ENCODE measurements around the gene MTM1. TPM values are rescaled to one million over a fixed set of nuclear protein-coding genes. Genes with fewer than 3 reads are reported as not detected.

Gene MTM1
- total RNA-seq (2014; rRNA removed; shearing (Covaris generic)): 8.0 and 8.9 TPM in 2 replicates
- polyA plus RNA-seq (2016; fragmentation: Nextera tagmentation; extraction: Ambion mirVana): 8.1 and 8.5 TPM in 2 replicates

- WGBS, 2 experiments (ENCODE audit: low coverage in 1 of 2, low lambda C conversion rate in 2 of 2, missing lambda C conversion rate in 2 of 2): 0% methylated on average over 18 to 36 of the region's 89 CpGs
- peak within 1 kb of the TSS; percentile 83 for H3K9ac ChIP-seq
- peak within 1 kb of the TSS; percentile 87 for H2AFZ ChIP-seq
- DNase-seq: peak; percentile 95
- H3K36me3 ChIP-seq (ENCODE audit: low read depth): no peaks in the 10 kb centered on the region
- H3K4me3 ChIP-seq: peak within 1 kb of the TSS; percentile 89
- H3K27ac ChIP-seq: peak within 1 kb of the TSS; percentile 75
- H3K9me3 ChIP-seq (ENCODE audit: low read depth): no peaks in the 10 kb centered on the region
- H3K4me1 ChIP-seq (ENCODE audit: insufficient read depth): no peaks in the 10 kb centered on the region
- H3K9me2 ChIP-seq (ENCODE audit: insufficient read depth): no peaks in the 10 kb centered on the region
- peaks cover 43% of the 10 kb centered on the region for H3K79me2 ChIP-seq (ENCODE audit: insufficient read depth)
- H4K20me1 ChIP-seq (ENCODE audit: insufficient read depth): no peaks in the 10 kb centered on the region; the same call in 1 of the 2 replicates
- TF ChIP-seq EZH2 (IDR thresholded peaks at IDR 0.05; ENCODE audit: insufficient read depth, poor library complexity, severe bottlenecking): no peak
- no peak for TF ChIP-seq EZH2phosphoT487 (IDR thresholded peaks at IDR 0.05; ENCODE audit: insufficient read depth, low read depth)
- in situ Hi-C loops (cut with MboI): no loop called here
- H3K4me2 ChIP-seq (ENCODE audit: unreplicated experiment): peak within 1 kb of the TSS; percentile 83
- no peaks in the 10 kb centered on the region for H3K27me3 ChIP-seq (replicated peaks; ENCODE audit: insufficient read depth)
- H3F3A ChIP-seq (ENCODE audit: insufficient read depth): no peaks in the 10 kb centered on the region
Observed at GRCh38 chrX:150568320-150569154, at the start of gene MTM1. MTM1 (plus strand) TSS chrX:150568621; CDS start chrX:150592615, 23,994 bp downstream.

GRCh38 chrX:150522494-150522893 is 45.9 kb upstream of the MTM1 start:
- no peak overlapping the region for H3K4me2 ChIP-seq (ENCODE audit: unreplicated experiment)
- no peaks in the 10 kb centered on the region for H3K36me3 ChIP-seq (ENCODE audit: low read depth)
- no peaks in the 10 kb centered on the region; the same call in 1 of the 2 replicates for H3K4me1 ChIP-seq (ENCODE audit: insufficient read depth)
- no peaks in the 10 kb centered on the region for H3F3A ChIP-seq (ENCODE audit: insufficient read depth)
- in situ Hi-C loops (cut with MboI): no loop called here
- no peak overlapping the region for H3K9ac ChIP-seq
- no peaks in the 10 kb centered on the region for H3K9me3 ChIP-seq (ENCODE audit: low read depth)
- 84 to 93% methylated on average over 2 of the region's 2 CpGs for WGBS, 2 experiments (ENCODE audit: low coverage in 1 of 2, low lambda C conversion rate in 2 of 2, missing lambda C conversion rate in 2 of 2)
- H4K20me1 ChIP-seq (ENCODE audit: insufficient read depth): no peaks in the 10 kb centered on the region
- H3K27ac ChIP-seq: no peak overlapping the region
- TF ChIP-seq EZH2phosphoT487 (IDR thresholded peaks at IDR 0.05; ENCODE audit: insufficient read depth, low read depth): no peak
- TF ChIP-seq EZH2 (IDR thresholded peaks at IDR 0.05; ENCODE audit: insufficient read depth, poor library complexity, severe bottlenecking): no peak
- H3K79me2 ChIP-seq (ENCODE audit: insufficient read depth): no peaks in the 10 kb centered on the region
- no peak for DNase-seq
- no peaks in the 10 kb centered on the region for H3K9me2 ChIP-seq (ENCODE audit: insufficient read depth)
- no peaks in the 10 kb centered on the region for H3K27me3 ChIP-seq (replicated peaks; ENCODE audit: insufficient read depth)
- H2AFZ ChIP-seq: no peak overlapping the region
- H3K4me3 ChIP-seq: no peak overlapping the region

- Histone ChIP-seq H3F3A (ENCODE audit: insufficient read depth) (no peaks in the 10 kb centered on the region), H4K20me1 (ENCODE audit: insufficient read depth) (no peaks in the 10 kb centered on the region), H3K36me3 (ENCODE audit: low read depth) (no peaks in the 10 kb centered on the region), H3K9me2 (ENCODE audit: insufficient read depth) (no peaks in the 10 kb centered on the region), H3K9ac (no peak overlapping the region), H2AFZ (no peak overlapping the region), H3K9me3 (ENCODE audit: low read depth) (no peaks in the 10 kb centered on the region), H3K27ac (no peak overlapping the region), H3K4me1 (ENCODE audit: insufficient read depth) (no peaks in the 10 kb centered on the region), H3K27me3 (replicated peaks; ENCODE audit: insufficient read depth) (no peaks in the 10 kb centered on the region), H3K79me2 (ENCODE audit: insufficient read depth) (no peaks in the 10 kb centered on the region), H3K4me3 (no peak overlapping the region), H3K4me2 (ENCODE audit: unreplicated experiment) (no peak overlapping the region)
- TF ChIP-seq EZH2phosphoT487 (IDR thresholded peaks at IDR 0.05; ENCODE audit: insufficient read depth, low read depth) (no peak), EZH2 (IDR thresholded peaks at IDR 0.05; ENCODE audit: insufficient read depth, poor library complexity, severe bottlenecking) (no peak)
- in situ Hi-C loops (cut with MboI): no loop called here
- 65 to 82% methylated on average over 7 to 10 of the region's 10 CpGs for WGBS, 2 experiments (ENCODE audit: low coverage in 1 of 2, low lambda C conversion rate in 2 of 2, missing lambda C conversion rate in 2 of 2)
- no peak for DNase-seq
Observed at GRCh38 chrX:150525061-150525919, 43.1 kb upstream of the MTM1 start.

- Histone ChIP-seq H3K4me1 (ENCODE audit: insufficient read depth) (no peaks in the 10 kb centered on the region), H3K79me2 (ENCODE audit: insufficient read depth) (no peaks in the 10 kb centered on the region), H3K27me3 (replicated peaks; ENCODE audit: insufficient read depth) (no peaks in the 10 kb centered on the region), H3K36me3 (ENCODE audit: low read depth) (no peaks in the 10 kb centered on the region), H4K20me1 (ENCODE audit: insufficient read depth) (no peaks in the 10 kb centered on the region), H3K9ac (no peak overlapping the region), H2AFZ (no peak overlapping the region), H3K27ac (no peak overlapping the region), H3K9me2 (ENCODE audit: insufficient read depth) (no peaks in the 10 kb centered on the region), H3K4me3 (no peak overlapping the region), H3F3A (ENCODE audit: insufficient read depth) (no peaks in the 10 kb centered on the region), H3K4me2 (ENCODE audit: unreplicated experiment) (no peak overlapping the region), H3K9me3 (ENCODE audit: low read depth) (no peaks in the 10 kb centered on the region)
- TF ChIP-seq EZH2 (IDR thresholded peaks at IDR 0.05; ENCODE audit: insufficient read depth, poor library complexity, severe bottlenecking): no peak
- TF ChIP-seq EZH2phosphoT487 (IDR thresholded peaks at IDR 0.05; ENCODE audit: insufficient read depth, low read depth): no peak
- in situ Hi-C loops (cut with MboI): no loop called here
- DNase-seq: no peak
- WGBS, 2 experiments (ENCODE audit: low coverage in 1 of 2, low lambda C conversion rate in 2 of 2, missing lambda C conversion rate in 2 of 2): 71 to 77% methylated on average over 7 of the region's 7 CpGs
Observed at GRCh38 chrX:150526692-150527091, 41.7 kb upstream of the MTM1 start.

All from GM23248 (cell line).